ENCODE measurements around the gene CDYL. TPM values are rescaled to one million over a fixed set of nuclear protein-coding genes. Genes with fewer than 3 reads are reported as not detected.

The CDYL gene
- total RNA-seq, 1 donor from 2014 or later: 104 TPM

DNA sequence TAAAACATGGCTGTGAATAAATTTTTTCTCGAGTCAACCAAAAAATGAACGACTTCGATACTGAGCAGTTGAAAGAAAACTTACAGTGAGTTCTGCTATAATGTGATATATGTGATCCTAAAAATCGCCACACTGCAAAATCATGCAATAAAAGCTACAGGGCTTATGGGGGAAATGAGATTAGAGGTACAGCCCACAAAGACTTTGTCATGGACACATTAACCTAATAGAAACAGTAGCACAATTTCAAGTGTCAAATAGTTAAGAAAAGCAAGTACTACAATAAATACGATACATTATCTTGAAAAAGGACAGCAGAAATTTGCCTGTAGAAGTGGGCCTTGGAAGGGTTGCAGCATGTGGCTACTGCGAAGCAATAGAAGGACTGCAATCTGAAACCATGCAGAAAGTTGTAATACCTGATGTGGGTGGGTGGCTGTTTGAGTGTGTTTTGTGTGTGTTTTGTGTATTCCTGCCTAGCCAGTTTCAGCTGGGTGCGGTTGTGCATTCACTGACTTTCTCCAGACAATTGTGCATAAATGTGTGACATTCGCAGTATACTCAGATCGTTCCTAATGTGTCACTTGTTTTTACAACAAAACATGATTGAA, 148.6 kb downstream of the CDYL start:
- peaks cover 3% of the 10 kb centered on the region for H3K36me3 Mint-ChIP-seq
- no peak overlapping the region for H3K27ac Mint-ChIP-seq
- H3K27me3 Mint-ChIP-seq (ENCODE audit: low read depth): no peaks in the 10 kb centered on the region
- no peak for DNase-seq (ENCODE audit: low spot score in 2 of 2, unreplicated experiment in 2 of 2)
- no peak overlapping the region for H3K4me3 Mint-ChIP-seq
- H3K4me1 Mint-ChIP-seq: peaks cover 25% of the 10 kb centered on the region
- H3K9me3 Mint-ChIP-seq: peaks cover 12% of the 10 kb centered on the region
- TF ChIP-seq, protein P1, sequence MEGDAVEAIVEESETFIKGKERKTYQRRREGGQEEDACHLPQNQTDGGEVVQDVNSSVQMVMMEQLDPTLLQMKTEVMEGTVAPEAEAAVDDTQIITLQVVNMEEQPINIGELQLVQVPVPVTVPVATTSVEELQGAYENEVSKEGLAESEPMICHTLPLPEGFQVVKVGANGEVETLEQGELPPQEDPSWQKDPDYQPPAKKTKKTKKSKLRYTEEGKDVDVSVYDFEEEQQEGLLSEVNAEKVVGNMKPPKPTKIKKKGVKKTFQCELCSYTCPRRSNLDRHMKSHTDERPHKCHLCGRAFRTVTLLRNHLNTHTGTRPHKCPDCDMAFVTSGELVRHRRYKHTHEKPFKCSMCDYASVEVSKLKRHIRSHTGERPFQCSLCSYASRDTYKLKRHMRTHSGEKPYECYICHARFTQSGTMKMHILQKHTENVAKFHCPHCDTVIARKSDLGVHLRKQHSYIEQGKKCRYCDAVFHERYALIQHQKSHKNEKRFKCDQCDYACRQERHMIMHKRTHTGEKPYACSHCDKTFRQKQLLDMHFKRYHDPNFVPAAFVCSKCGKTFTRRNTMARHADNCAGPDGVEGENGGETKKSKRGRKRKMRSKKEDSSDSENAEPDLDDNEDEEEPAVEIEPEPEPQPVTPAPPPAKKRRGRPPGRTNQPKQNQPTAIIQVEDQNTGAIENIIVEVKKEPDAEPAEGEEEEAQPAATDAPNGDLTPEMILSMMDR (IDR thresholded peaks at IDR 0.05; ENCODE audit: unreplicated experiment): no peak

DNA sequence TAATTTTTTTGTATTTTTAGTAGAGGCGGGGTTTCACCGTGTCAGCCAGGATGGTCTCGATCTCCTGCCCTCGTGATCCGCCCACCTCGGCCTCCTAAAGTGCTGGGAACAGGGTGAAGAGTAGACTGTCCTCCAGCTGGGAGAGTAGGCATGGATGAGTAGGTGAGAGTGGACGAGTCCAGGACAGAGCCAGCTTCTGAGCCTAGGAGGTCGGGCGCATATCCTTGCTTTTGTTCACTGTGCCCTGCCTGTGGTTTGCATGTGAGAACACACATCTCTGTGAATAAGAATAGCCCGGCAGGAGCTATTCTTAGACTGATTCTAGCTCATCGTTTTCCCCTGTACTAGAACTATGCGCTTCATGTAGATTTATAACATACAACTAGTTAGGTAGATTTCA, 149.4 kb downstream of the CDYL start:
- H3K27ac Mint-ChIP-seq: no peak overlapping the region
- H3K36me3 Mint-ChIP-seq: peaks cover 3% of the 10 kb centered on the region
- peaks cover 32% of the 10 kb centered on the region for H3K4me1 Mint-ChIP-seq
- no peak overlapping the region for H3K4me3 Mint-ChIP-seq
- no peak for DNase-seq (ENCODE audit: low spot score in 2 of 2, unreplicated experiment in 2 of 2)
- H3K27me3 Mint-ChIP-seq (ENCODE audit: low read depth): no peaks in the 10 kb centered on the region
- TF ChIP-seq, protein P1 (IDR thresholded peaks at IDR 0.05; ENCODE audit: unreplicated experiment): no peak
- peaks cover 15% of the 10 kb centered on the region for H3K9me3 Mint-ChIP-seq

- peaks cover 44% of the 10 kb centered on the region for H3K4me1 Mint-ChIP-seq
These were observed 152.2 kb downstream of the CDYL start for GRCh38 chr6:4928426-4928825.

DNA sequence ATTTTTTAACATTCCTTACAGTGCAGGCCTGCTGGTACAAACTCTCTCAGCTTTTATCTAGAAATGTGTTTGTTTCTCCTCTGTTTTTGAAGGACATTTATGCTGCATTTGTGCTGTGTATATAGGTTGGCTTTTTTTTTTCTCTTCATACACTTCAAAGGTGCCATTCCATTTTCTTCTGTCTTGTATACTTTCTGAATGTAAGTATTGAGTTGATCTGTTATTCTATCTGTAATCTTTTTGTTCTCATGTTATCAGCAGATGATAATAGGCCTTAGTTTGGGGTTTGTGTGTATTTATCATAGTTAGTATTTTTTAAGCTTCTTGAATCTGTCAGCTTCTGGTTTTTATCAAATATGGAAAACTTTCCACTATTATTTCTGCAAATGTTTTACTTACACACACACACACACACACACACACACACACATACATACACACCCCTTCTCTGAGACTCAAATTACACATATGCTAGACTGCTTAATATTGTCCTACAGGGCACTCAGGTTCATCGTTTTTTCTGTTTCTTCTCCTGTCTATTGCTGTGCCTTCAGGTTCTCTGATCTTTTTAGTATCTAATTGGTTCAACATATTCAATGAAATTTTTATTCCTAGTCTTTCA, 153.0 kb downstream of the CDYL start:
- DNase-seq (ENCODE audit: low spot score in 2 of 2, unreplicated experiment in 2 of 2): no peak
- Mint-ChIP-seq H3K4me1 (peaks cover 42% of the 10 kb centered on the region), H3K4me3 (no peak overlapping the region), H3K27me3 (ENCODE audit: low read depth) (no peaks in the 10 kb centered on the region), H3K27ac (peak overlapping the region; percentile 37), H3K9me3 (peaks cover 15% of the 10 kb centered on the region), H3K36me3 (peaks cover 3% of the 10 kb centered on the region)
- TF ChIP-seq, protein P1 (IDR thresholded peaks at IDR 0.05; ENCODE audit: unreplicated experiment): no peak

More at GRCh38 chr6:4928426-4928825, 152.2 kb downstream of the CDYL start:
- no peak for DNase-seq (ENCODE audit: low spot score in 2 of 2, unreplicated experiment in 2 of 2)
- Mint-ChIP-seq H3K9me3 (peaks cover 15% of the 10 kb centered on the region), H3K27me3 (ENCODE audit: low read depth) (no peaks in the 10 kb centered on the region), H3K4me3 (no peak overlapping the region), H3K36me3 (peaks cover 3% of the 10 kb centered on the region), H3K27ac (no peak overlapping the region)
- TF ChIP-seq, protein P1 (IDR thresholded peaks at IDR 0.05; ENCODE audit: unreplicated experiment): no peak

DNA sequence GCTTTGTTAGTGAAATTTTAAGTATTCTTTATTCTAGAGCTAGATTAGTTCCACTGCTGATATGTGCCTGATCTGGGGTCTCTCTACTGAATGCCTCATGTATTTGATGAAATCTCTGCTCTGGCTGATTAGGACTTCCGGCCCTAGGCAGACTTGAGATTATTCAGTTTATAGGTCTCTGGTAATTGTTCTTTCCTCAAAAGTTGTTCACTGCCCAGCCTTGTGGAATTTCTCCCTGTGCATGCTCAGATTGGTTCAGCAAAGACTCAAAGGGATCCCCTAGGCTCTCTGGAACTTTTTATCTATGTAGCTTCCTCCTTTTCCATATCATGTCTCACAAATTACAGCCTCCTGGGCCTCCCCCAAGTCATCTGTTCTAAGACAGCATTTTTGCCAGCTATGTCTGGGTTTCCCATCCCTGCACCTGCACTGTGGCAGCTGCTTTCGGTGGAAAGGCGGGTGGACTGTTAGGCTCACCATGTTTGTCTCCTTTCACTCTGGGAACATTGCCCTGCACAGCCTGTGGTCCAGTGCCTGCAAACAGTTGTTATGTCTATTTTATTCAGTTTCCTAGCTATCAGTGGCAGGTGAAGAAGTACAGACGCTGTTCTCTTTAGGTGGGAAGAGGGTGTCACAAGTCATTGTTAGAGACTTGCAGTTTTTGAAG, 154.0 kb downstream of the CDYL start:
- H3K27ac Mint-ChIP-seq: peak overlapping the region; percentile 16
- H3K27me3 Mint-ChIP-seq (ENCODE audit: low read depth): no peaks in the 10 kb centered on the region
- H3K9me3 Mint-ChIP-seq: peaks cover 15% of the 10 kb centered on the region
- peaks cover 36% of the 10 kb centered on the region for H3K4me1 Mint-ChIP-seq
- H3K4me3 Mint-ChIP-seq: no peak overlapping the region
- TF ChIP-seq, protein P1 (IDR thresholded peaks at IDR 0.05; ENCODE audit: unreplicated experiment): no peak
- peaks cover 3% of the 10 kb centered on the region for H3K36me3 Mint-ChIP-seq
- no peak for DNase-seq (ENCODE audit: low spot score in 2 of 2, unreplicated experiment in 2 of 2)
